ENCODE results near the gene COLGALT1. TPM values are rescaled to one million over a fixed set of nuclear protein-coding genes. Genes with fewer than 3 reads are reported as not detected.

COLGALT1 gene
- total and polyA plus RNA-seq, 2 of the 8 experiments (the other 6 are each of a cell fraction or from before 2014, with no cell fraction given): 44.7 to 58.1 TPM

GRCh38 chr19:17517898-17518297 is 37.6 kb upstream of the COLGALT1 start:
- ChIA-PET POLR2A (ENCODE audit: partially characterized antibody) (interaction anchor here (0.7 to 2.1 kb wide), 3 partner anchors 11 to 239 kb away, joined by 3 to 5 read pairs (median 3); no protein-coding TSS in a partner anchor), CTCF (ENCODE audit: partially characterized antibody) (interaction anchor here (0.7 to 2.2 kb wide), 2 partner anchors 21 kb away, joined by 3 to 7 read pairs; no protein-coding TSS in a partner anchor)
- Histone ChIP-seq H2BK15ac (ENCODE audit: low read length) (no peak overlapping the region), H3K4me2 (ENCODE audit: insufficient read depth in 1 of 2, low read depth in 2 of 2, low read length in 2 of 2) (no peak overlapping the region), H3K56ac (replicated peaks; ENCODE audit: insufficient read length, low read depth, low read length) (no peak overlapping the region), H2BK12ac (ENCODE audit: low read depth, low read length) (no peak overlapping the region), H2BK5ac (ENCODE audit: low read depth, low read length) (no peak overlapping the region), H3K36me3 (ENCODE audit: control insufficient read depth in 2 of 4, insufficient read depth in 4 of 4, low read length in 3 of 4) (peaks cover 6 to 19% (median 9%) of the 10 kb centered on the region in 4 experiments; a peak in 5 of 8 replicates), H3K4me1 (replicated peaks in 1 of 4; ENCODE audit: control insufficient read depth in 3 of 4, insufficient read depth in 4 of 4, low read length in 3 of 4) (peaks cover 0 to under 1% (median 0%) of the 10 kb centered on the region in 4 experiments; a peak in 1 of 7 replicates), H3K27ac (ENCODE audit: low read depth, low read length) (no peak overlapping the region), H3K27me3 (replicated peaks in 1 of 4; ENCODE audit: control insufficient read depth in 3 of 4, extremely low read depth in 1 of 4, insufficient read depth in 3 of 4, low read length in 3 of 4) (no peaks in the 10 kb centered on the region; a peak in 1 of 7 replicates), H3K79me1 (ENCODE audit: low read depth, low read length) (no peaks in the 10 kb centered on the region), H4K20me1 (replicated peaks in 1 of 2; ENCODE audit: control insufficient read depth in 1 of 2, insufficient read depth in 2 of 2, low read length in 2 of 2) (peaks cover 0 to 2% of the 10 kb centered on the region in 2 experiments), H2BK120ac (replicated peaks; ENCODE audit: low read depth, low read length) (no peak overlapping the region), H3K23ac (ENCODE audit: insufficient read length) (no peak overlapping the region), H3K79me2 (ENCODE audit: control insufficient read depth in 1 of 2, insufficient read depth in 2 of 2, low read length in 2 of 2) (no peaks in the 10 kb centered on the region; a peak in 1 of 4 replicates), H4K5ac (ENCODE audit: insufficient read length, low read depth, low read length) (no peak overlapping the region), H3K9me3 (ENCODE audit: insufficient read depth in 2 of 2, low read depth in 1 of 2, low read length in 1 of 2) (peaks cover 8% of the 10 kb centered on the region in 2 experiments), H3K23me2 (ENCODE audit: low read depth, low read length) (no peaks in the 10 kb centered on the region), H2BK20ac (ENCODE audit: low read length) (no peak overlapping the region), H3K9ac (replicated peaks in 1 of 4; ENCODE audit: extremely low read depth in 1 of 4, low read depth in 3 of 4, low read length in 3 of 4) (no peak overlapping the region), H2AFZ (ENCODE audit: low read length) (no peak overlapping the region), H3K14ac (ENCODE audit: insufficient read length) (no peak overlapping the region), H3K4me3 (ENCODE audit: extremely low read depth in 1 of 4, insufficient read depth in 2 of 4, low read depth in 3 of 4, low read length in 4 of 4) (no peak overlapping the region), H4K8ac (ENCODE audit: extremely low read depth, insufficient read depth, low read length) (no peak overlapping the region), H3K18ac (ENCODE audit: extremely low read depth, low read length) (no peak overlapping the region), H3K4ac (replicated peaks; ENCODE audit: insufficient read length, low read depth, low read length) (no peak overlapping the region), H2AK5ac (ENCODE audit: low read depth, low read length) (no peak overlapping the region), H4K91ac (replicated peaks; ENCODE audit: insufficient read length, low read length) (no peak overlapping the region)
- no peak for DNase-seq (ENCODE audit: low read depth in 1 of 2, low spot score in 2 of 2)
- FAIRE-seq: no peak
- 91% methylated on average over 1 of the region's 1 CpG; no CpG with 5 or more reads in 1 of the 2 experiments for WGBS, 2 experiments (ENCODE audit: extremely low coverage in 1 of 2, insufficient coverage in 1 of 2, insufficient read length in 1 of 2, insufficient replicate concordance in 2 of 2, low coverage in 1 of 2, low lambda C conversion rate in 2 of 2, missing lambda C conversion rate in 1 of 2)
- TF ChIP-seq EP300 (IDR thresholded peaks at IDR 0.05; ENCODE audit: borderline replicate concordance in 1 of 2, low read depth in 2 of 2, low read length in 2 of 2) (no peak), KDM1A (IDR thresholded peaks at IDR 0.05; ENCODE audit: borderline replicate concordance, low read length) (no peak), SRF (IDR thresholded peaks at IDR 0.05; ENCODE audit: low read depth, low read length) (no peak), SUZ12 (IDR thresholded peaks at IDR 0.05; ENCODE audit: low read length) (no peak), CBX5 (IDR thresholded peaks at IDR 0.05; ENCODE audit: low read depth, low read length) (no peak), E2F6 (IDR thresholded peaks at IDR 0.05) (no peak), JUN (IDR thresholded peaks at IDR 0.05; ENCODE audit: low read depth, low read length) (no peak), RFX5 (IDR thresholded peaks at IDR 0.05; ENCODE audit: borderline replicate concordance, low read depth, low read length) (no peak), NANOG (IDR thresholded peaks at IDR 0.05; ENCODE audit: insufficient read depth, low read depth, low read length, poor library complexity, severe bottlenecking) (no peak), SAP30 (IDR thresholded peaks at IDR 0.05; ENCODE audit: insufficient read depth, insufficient replicate concordance, low read length) (no peak), POLR2AphosphoS5 (IDR thresholded peaks at IDR 0.05; ENCODE audit: low read depth, low read length) (no peak), BRCA1 (IDR thresholded peaks at IDR 0.05; ENCODE audit: low read depth, low read length) (no peak), SP2 (IDR thresholded peaks at IDR 0.05; ENCODE audit: low read length) (no peak)
